CD4-positive, alpha-beta T cell treated with Interleukin-2 at 100 ng/mL for 4 hours (primary cell): ENCODE data around the gene ATXN3.

Experiments
- DNase-seq: peaks from one replicate; pipeline ENCODE4 v3.0.0-alpha.2; 2020; ENCODE audit warnings: low spot score

Gene ATXN3

DNA sequence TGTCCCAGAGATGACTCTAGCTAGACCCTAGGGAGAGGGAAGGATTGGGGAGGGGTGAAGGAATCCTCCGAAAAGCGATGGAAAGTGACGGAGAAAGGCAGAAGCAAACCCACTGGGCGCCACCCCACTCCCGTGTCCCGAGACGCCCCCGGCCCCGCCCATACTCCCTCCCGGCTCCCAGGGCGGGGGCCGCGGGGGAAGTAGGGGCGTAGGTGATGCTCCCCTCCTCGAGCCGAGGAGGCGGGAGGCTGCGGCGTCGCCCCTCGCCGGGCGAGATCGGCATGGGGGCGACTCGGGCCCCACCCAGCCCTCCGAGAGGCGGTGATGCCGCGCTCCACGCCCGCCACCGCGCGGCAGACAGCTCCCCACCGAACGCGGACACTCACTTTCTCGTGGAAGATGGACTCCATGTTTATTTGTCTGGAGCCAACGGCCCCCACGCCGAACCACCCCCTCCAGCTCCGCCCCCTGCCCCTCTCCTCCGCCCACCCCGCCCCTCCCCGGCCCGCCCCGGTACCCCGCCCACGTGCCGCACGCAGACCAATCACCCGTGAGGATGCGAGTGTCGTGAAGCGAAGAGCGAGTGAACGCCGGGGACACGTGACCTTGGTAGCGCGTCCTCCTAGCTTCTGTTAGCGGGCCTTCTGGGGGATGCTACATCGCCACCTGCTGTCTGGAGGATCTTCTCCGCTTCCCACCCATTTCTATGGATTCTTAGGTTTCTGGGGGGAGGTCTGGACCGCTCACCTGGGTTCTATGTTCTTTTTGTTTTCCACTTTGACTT, at the start of gene ATXN3:
ATXN3 (minus strand) TSS at position 440 of the 784 bp plus-strand sequence; CDS start at position 410, 30 bp downstream.
- peak; percentile 97 for DNase-seq

- DNase-seq, result no peak
These were observed 48.0 kb upstream of the ATXN3 start for GRCh38 chr14:92154283-92154942.

- DNase-seq, result no peak
These were observed 47.2 kb upstream of the ATXN3 start for GRCh38 chr14:92153581-92153980.

DNA sequence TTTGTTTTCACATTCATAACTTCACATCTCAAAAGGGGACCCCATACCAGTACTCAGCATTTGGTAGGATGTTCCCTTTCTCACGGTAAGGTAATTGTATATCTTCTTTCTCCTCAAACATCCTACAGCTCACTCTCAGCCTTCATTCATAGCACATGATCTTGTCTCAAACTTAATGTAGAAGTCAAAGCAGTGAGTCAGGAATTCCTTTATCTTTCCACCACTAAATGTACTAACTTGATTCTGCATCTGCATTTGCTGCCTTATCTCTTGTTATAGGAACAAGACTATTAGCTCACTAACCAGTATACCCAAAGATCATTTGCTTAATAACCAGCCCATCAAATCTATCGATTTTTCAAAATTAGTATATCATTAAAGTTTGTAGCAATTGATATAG, 38.3 kb upstream of the ATXN3 start:
- no peak for DNase-seq

DNA sequence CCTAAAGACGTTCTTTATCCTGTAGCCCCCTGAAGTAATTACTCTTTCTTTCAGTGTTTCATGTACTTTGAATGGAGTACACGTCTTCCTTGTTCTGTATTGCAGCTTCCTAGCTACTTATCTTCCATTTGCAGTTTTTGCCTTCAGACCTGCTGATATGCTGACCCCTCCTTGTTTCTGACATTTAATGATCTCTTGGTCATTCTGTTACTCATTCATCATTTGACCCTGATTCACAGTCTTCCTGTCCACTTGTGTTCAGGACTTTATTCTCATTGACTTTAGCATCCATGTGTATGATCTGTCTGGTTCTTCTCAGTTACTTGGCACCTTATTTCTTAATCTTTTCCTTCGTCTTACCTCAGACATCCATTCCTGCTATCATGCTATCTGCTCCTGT, 37.6 kb upstream of the ATXN3 start:
- no peak for DNase-seq

GRCh38 chr14:92143309-92143708, 36.9 kb upstream of the ATXN3 start:
- DNase-seq, result no peak

- peak; percentile 6 for DNase-seq
These were observed 28.9 kb upstream of the ATXN3 start for GRCh38 chr14:92135269-92135668.

GRCh38 chr14:92134456-92134855, 28.1 kb upstream of the ATXN3 start:
- no peak for DNase-seq

DNA sequence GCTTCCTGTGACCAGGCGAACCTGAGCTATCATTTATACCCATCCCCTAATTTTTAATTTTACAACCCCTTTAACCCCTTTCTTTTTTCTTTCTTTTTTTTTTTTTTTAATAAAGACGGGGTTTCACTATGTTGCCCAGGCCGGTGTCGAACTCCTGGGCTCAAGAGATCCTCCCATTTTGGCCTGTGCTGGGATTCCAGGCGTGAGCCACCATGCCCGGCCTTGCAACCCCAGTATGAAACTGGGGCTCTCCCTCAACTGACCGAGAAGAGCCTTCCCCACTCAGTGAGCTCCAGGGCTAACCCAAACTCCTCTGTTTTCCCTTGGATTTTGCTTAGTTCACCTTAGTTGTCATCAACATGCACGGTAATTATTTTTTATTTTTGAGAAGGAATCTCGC, 16.4 kb upstream of the ATXN3 start:
- DNase-seq, result no peak

- peak; percentile 7 for DNase-seq
These were observed 15.9 kb upstream of the ATXN3 start for GRCh38 chr14:92122351-92122677.

GRCh38 chr14:92121670-92122350, 15.4 kb upstream of the ATXN3 start, which contains the start of the genes CPSF2 and NDUFB1:
TSS of gene CPSF2 (plus strand) at chr14:92121969. CDS start at chr14:92130985, 9,016 bp downstream.
TSS of gene NDUFB1 (minus strand) at chr14:92121706. CDS start at chr14:92117637, 4,069 bp downstream.
- DNase-seq, result peak; percentile 84

- no peak for DNase-seq
These were observed 14.9 kb upstream of the ATXN3 start for GRCh38 chr14:92121207-92121669.

DNA sequence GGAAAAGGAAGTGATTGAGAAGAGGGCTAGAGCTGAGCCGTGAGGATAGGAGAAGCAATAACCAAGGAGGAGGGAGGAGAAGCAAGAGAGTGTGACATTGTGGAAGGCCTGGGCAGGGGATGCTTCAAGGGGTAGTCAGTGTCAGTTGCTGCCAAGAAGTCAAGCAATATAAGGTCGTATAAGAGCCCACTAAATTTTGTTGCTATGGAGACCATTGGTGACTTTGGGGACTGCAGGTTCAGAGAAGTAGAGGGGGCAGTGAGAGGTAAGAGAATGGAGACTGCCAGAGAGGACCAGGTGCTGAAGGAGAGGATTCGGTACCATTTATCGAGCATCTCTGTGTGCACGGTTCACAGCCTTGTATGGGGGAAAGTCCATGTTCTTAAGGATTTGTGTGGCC, 3.1 kb upstream of the ATXN3 start:
- no peak for DNase-seq

- no peak for DNase-seq
These were observed 2.2 kb upstream of the ATXN3 start for GRCh38 chr14:92108345-92109254.

GRCh38 chr14:92105893-92106142, 564 bp downstream of the ATXN3 start:
- DNase-seq, result peak; percentile 9

GRCh38 chr14:92105073-92105892, 1.1 kb downstream of the ATXN3 start:
- no peak for DNase-seq

DNA sequence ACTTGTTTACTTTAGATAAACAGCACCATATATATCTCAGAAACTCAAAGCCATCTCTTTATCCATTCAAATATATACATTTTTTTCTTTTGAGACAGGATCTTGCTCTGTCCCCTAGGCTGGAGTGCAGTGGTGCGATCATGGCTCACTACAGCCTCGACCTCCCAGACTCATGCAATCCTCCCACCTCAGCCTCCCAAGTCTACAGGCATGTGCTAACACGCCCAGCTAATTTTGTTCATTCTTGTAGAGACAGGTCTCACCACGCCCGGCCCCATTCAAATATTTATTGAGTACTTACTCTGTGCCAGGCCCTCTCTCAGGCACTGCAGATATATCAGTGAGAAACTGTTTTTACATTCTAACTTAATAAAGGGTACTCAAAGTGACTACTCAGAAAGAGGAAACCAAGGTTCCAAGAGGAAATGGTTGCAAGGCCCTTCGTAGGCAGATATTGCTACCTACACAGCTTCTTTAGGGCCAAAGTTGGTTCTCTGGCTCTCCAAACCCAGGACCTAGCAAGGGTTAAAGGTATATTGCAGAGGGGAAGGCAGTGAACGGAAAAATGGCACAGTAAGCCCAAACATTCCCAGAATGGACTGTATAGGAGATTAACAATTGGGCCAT, 2.9 kb downstream of the ATXN3 start:
- DNase-seq, result no peak

DNA sequence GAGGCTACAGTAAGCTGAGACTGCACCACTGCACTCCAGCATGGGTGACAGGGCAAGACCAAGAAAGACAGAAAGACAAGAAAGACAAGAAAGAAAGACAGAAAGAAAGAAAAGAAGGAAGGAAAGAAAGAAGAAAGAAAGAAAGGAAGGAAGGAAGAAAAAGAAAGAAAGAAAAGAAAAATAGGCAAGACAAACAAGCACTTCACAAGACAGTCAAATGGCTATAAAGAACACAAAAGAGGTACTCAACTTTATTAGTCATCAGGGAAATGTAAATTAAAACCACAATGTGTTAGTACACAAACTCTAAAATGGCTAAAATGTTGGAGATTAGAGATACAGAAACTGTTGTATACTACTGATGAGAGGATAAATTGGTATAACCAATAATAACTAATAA, 6.6 kb downstream of the ATXN3 start:
- no peak for DNase-seq

GRCh38 chr14:92093320-92093719, 13.1 kb downstream of the ATXN3 start:
- DNase-seq, result no peak

DNA sequence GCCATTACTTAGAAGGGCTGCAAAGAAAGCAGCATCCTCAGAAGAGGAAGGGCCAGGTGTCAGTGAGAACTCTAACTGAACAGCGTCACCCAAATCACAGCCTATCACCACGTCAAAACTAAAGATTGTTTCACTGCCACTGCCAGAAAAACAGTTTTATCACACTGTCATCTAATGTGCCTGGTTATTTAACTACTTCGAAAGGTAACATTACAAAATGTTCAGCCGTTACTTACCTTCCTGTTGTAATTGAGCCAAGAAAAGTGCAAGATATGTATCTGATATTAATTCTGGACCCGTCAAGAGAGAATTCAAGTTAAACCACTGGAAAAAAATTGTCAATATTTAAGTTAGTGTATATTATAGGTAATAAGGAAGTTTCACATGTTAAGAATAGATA, 17.9 kb downstream of the ATXN3 start:
- no peak for DNase-seq

DNA sequence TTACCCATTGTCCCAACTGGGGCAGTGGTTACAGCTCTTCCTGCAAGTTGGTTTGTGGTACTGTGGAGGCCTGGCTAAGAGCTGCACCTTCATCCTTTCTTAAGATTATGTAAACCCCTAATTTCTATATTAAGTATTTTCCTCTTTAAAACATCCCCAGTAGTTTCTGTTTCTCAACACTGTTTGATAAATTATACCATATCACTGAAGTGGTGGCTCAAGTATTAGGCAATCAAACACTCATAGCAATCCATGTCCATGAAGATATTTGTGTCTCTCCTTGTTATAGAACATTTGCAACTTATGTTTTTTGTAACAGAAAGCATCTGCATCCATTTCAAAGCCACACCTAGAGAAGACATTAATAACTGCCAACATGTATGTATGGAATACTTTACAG, 31.8 kb downstream of the ATXN3 start:
- no peak for DNase-seq
